IPS-15b (cell line): ENCODE measurements around the gene MLLT1.

Experiments
- H3K27me3 ChIP-seq: one replicate; pipeline ENCODE4 v1.6.1; 2013; ENCODE audit warnings: low read length; ENCODE audit not compliant: control insufficient read depth, insufficient read depth
- H3K36me3 ChIP-seq: one replicate; pipeline ENCODE4 v1.6.1; 2013; ENCODE audit warnings: low read length; ENCODE audit not compliant: control insufficient read depth, insufficient read depth
- H3K4me1 ChIP-seq: one replicate; pipeline ENCODE4 v1.6.1; 2013; ENCODE audit warnings: mild to moderate bottlenecking, low read length; ENCODE audit not compliant: control insufficient read depth, insufficient read depth
- H3K4me3 ChIP-seq: one replicate; pipeline ENCODE4 v1.5.1; 2013; ENCODE audit warnings: low read depth, low read length
- H3K9ac ChIP-seq: one replicate; pipeline ENCODE4 v1.6.1; 2013; ENCODE audit warnings: low read depth, mild to moderate bottlenecking, low read length
- H3K9me3 ChIP-seq: one replicate; pipeline ENCODE4 v1.6.1; 2013; ENCODE audit warnings: mild to moderate bottlenecking, low read length; ENCODE audit not compliant: control insufficient read depth, insufficient read depth

MLLT1 gene

DNA sequence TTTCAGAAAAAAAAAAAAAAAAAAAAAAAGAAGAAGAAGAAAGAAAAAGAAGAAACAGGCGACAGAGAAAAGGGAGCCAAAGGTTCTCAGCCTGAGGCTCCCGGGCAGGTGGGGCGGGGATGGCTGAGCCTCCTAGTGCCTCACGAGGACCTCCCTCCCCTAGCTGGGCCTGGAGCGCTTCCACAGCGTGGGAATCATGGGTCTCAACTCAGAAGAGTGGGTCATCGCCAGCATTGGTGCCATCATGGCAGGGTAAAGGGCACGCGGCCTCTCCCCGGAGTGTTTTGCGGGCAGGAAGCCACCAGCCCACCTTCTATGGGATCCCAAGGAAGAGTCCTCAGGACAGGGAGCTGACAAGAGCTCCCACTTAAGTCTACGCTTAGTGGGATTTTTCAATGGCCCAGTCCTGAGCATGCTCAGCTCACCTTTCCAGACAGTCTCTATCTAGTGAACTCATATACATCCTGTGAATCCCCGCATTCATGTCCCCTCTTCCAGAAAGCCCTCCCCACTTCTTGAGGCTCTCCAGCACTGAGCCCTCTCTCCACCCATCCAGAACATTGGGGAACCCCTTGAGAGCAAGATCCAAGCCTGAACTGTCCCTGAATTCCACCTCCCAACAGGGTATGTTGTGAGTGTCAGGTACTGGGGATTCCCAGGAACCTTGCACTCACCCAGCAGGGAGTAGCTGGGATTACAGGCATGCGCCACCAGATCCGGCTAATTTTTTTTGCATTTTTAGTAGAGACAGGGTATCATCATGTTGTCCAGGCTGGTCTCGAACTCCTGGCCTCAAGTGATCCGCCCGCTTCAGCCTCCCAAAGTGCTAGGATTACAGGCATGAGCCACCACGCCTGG lies 74.7 kb downstream of the MLLT1 start:
- Histone ChIP-seq H3K4me3 (no peak overlapping the region), H3K9ac (no peak overlapping the region), H3K9me3 (no peaks in the 10 kb centered on the region), H3K27me3 (no peaks in the 10 kb centered on the region), H3K4me1 (no peaks in the 10 kb centered on the region), H3K36me3 (no peaks in the 10 kb centered on the region)

DNA sequence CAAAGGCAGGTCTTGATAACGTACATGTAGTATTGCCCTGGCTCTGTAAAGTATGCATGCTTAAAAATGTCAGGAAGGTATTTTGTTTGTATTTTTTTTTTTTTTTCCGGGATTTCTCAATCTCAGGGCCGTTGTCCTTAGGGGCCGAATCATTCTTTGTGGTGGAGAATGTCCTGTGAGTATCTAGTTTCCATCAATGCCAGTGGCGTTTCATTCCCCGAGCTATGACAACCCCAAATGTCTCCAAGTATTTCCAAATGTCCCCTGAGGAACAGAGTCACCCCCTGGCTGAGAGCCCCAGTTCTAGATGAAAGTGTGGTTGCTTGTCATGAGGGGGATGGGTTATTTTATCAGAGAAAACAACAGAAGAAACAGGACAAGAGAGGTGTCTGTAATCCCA lies 75.6 kb downstream of the MLLT1 start:
- Histone ChIP-seq H3K9ac (no peak overlapping the region), H3K4me1 (no peaks in the 10 kb centered on the region), H3K27me3 (no peaks in the 10 kb centered on the region), H3K4me3 (no peak overlapping the region), H3K9me3 (no peaks in the 10 kb centered on the region), H3K36me3 (no peaks in the 10 kb centered on the region)

DNA sequence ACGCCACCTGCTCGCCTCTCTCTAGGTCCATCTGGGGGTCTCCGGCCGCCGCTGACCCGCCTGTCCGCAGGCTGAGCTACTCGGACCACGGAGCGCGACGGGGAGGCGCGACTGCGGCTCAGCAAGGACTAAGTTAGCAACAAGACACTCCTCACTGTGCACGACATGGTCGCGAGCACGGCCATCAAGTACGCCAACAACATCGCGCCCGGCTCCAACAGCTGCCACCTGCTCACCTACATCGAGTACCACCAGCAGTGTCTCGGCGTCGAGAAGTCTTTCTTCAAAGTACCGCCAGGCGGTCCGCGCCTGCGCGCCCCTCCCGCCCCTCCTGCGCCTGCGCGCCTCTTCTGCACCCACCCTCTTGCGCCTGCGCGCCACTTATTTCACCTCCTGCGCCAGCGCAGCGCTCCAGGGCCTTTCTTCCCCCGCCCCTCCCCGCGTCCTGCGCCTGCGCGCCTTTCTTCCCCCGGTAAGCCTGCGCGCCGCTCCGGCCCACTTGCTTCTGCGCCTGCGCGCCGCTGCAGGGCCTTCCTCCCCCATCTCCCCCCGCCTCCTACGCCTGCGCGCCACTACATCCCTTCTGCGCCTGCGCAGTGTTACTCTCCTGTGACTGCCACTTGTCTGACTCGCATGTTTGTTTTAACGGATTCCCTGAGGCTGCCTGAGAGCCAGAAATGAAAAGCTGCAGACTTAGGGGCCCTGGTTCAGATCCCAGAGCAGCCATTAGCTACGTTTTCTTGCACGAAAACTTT lies 80.4 kb downstream of the MLLT1 start:
- peaks cover 2% of the 10 kb centered on the region for H3K36me3 ChIP-seq
- H3K9me3 ChIP-seq: no peaks in the 10 kb centered on the region
- H3K4me3 ChIP-seq: peak overlapping the region; percentile 85
- peak overlapping the region; percentile 54 for H3K9ac ChIP-seq
- H3K27me3 ChIP-seq: no peaks in the 10 kb centered on the region
- peaks cover 2% of the 10 kb centered on the region for H3K4me1 ChIP-seq

DNA sequence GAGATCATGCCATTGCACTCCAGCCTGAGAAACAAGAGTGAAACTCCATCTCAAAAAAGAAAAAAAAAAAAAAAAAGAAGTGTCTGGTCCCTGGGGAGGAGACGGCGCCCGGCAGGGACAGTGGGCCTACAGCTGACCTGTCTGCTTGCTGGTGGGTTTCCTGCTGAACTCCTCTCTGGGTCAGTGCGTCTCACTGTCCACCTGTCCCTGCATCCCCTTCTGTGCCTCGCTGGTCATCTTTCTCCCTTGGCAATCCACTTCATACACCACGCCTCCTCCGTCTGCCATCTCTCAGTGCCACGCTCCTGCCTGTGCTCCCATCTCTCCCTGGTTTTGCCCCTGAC lies 80.9 kb downstream of the MLLT1 start:
- H3K4me3 ChIP-seq: peak overlapping the region; percentile 85
- peaks cover 2% of the 10 kb centered on the region for H3K4me1 ChIP-seq
- peaks cover 2% of the 10 kb centered on the region for H3K36me3 ChIP-seq
- no peaks in the 10 kb centered on the region for H3K27me3 ChIP-seq
- peak overlapping the region; percentile 54 for H3K9ac ChIP-seq
- H3K9me3 ChIP-seq: no peaks in the 10 kb centered on the region

DNA sequence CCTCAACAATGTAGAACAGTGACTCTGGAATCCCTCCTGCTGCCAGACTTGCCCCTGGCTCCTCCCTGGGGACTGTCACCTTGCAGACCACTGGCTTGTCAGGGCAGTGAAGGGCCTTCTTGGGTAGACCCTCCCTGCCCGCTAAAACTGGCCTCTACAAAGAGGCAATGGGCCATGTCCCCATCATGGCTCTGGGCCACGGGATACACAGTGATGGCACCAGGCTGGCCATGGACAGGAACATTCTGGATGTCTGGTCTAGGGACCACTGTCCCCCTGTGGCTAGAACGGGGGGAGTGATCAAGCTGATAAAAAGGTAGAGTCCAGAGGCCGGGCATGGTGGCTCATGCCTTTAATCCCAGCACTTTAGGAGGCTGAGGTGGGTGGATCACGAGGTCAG lies 83.4 kb downstream of the MLLT1 start:
- Histone ChIP-seq H3K9ac (no peak overlapping the region), H3K27me3 (no peaks in the 10 kb centered on the region), H3K36me3 (peaks cover 2% of the 10 kb centered on the region), H3K4me1 (peaks cover 2% of the 10 kb centered on the region), H3K9me3 (peaks cover 6% of the 10 kb centered on the region), H3K4me3 (no peak overlapping the region)

DNA sequence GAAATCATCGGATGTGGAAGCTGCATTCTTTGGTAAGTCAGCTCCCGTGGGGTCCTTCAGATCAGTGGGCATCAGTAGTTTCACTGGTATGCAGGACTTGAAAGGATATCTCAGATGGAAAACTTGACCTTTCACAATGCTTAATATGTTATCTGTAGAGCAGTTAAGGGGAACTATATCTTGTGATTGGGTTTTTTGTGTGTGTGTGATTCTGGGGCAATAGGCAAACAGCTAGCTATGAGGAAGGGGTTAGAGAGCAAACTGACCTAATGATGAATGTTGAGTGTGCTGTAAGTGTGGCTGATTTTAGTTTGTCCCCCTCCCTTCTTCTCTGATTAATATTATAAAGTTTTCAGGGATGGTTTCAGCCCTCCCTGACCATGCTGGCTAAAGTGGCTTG lies 91.0 kb downstream of the MLLT1 start:
- no peaks in the 10 kb centered on the region for H3K27me3 ChIP-seq

DNA sequence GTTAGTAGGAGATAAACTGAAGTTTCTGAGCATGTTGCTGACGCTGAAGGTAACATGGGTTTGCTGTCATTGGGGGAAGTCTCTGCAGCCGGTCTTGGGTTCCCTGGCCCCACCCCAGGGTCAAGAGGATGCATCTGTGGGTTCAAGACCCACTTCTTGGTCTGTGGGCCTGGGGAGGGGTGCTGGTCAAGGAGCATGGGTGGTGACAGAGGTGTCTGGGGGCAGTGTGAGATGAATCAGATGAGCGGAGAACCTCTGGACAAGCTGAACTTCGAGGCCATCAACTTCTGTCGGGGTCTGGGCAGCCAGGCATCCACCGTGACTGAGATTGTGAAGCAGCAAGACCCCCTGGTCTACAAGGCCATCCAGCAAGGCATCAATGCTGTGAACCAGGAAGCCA lies 92.4 kb downstream of the MLLT1 start:
- Histone ChIP-seq H3K4me3 (no peak overlapping the region), H3K9ac (no peak overlapping the region), H3K4me1 (no peaks in the 10 kb centered on the region), H3K9me3 (peaks cover 15% of the 10 kb centered on the region), H3K27me3 (no peaks in the 10 kb centered on the region), H3K36me3 (no peaks in the 10 kb centered on the region)

More for the DNA sequence above, 91.0 kb downstream of the MLLT1 start:
- H3K9ac ChIP-seq: no peak overlapping the region
- no peaks in the 10 kb centered on the region for H3K4me1 ChIP-seq
- H3K4me3 ChIP-seq: no peak overlapping the region
- H3K9me3 ChIP-seq: peaks cover 18% of the 10 kb centered on the region
- no peaks in the 10 kb centered on the region for H3K36me3 ChIP-seq

DNA sequence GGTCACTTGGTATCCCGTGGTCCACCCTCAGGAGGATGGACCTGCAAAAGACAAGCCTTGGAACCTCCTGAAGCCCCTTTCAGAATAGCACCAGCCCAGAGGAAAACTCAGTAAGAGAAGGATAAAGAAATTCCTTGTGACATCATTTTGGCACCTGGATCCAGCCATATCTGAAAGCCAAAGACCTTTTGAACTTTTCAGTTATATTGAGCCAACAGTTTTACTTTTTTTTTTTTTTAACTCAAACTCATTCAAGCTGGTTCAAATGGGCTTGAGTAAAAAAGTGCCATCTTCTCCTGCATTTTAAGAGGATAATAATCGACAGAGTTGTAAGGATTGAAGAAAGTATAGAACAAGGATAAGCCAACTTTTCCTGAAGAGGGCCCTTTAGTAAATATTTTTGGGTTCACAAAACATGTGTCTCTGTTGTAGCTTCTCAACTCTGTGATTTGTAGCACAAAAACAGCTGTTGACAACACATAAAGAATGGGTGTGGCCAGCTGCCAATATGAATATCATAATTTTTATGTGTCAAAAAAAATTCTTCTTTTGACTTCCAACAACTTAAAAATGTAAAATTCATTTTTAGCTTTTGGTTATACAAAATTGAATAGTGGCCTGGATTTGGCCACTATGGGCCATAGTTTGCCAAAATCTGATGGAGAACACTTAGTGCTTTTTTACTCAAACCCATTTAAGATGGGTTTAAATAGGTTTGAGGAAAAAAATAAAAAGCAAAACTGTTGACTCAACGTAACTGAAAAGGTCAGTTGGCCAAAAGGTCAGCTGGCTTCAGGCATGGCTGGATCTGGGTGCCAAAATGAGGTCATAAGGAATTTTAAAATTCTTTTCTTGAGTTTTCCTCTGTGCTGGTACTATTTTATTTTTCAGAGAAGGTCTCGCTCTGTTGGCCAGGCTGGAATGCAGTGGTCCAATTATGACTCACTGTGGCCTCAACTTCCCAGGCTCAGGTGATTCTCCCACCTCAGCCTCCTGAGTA lies 93.6 kb downstream of the MLLT1 start:
- H3K27me3 ChIP-seq: no peaks in the 10 kb centered on the region
- H3K4me1 ChIP-seq: no peaks in the 10 kb centered on the region
- no peak overlapping the region for H3K9ac ChIP-seq
- H3K4me3 ChIP-seq: no peak overlapping the region
- no peaks in the 10 kb centered on the region for H3K36me3 ChIP-seq
- peaks cover 10% of the 10 kb centered on the region for H3K9me3 ChIP-seq

DNA sequence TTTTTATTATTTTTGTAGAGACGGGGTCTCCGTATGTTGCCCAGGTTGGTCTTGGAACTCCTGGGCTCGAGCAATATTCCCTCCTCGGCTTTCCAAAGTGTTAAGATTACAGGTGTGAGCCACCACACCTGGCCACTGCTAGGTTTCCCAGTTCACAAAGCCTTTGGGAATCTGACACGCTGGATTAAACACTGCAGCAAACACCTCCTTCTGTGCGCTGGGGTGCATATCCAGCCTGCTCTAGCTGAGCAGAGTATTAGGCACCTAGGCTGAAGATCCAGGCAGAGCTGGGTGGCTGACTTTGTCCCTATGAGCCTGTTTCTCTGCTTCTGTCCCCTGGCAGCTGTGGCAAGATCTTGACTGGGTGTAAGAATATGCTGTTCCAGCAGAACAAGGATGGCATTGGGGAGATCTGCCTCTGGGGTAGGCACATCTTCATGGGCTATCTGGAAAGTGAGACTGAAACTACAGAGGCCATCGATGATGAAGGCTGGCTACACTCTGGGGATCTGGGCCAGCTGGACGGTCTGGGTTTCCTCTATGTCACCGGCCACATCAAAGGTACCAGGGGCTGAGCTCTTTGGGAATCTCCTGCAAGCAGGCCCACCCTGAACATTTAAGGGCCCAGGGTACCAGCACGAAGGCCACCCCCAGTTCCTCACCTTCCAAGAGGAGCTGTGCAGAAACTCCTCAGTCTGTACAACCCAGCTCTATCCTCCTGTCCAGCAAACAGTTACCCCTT lies 94.5 kb downstream of the MLLT1 start:
- Histone ChIP-seq H3K4me3 (no peak overlapping the region), H3K4me1 (no peaks in the 10 kb centered on the region), H3K27me3 (no peaks in the 10 kb centered on the region), H3K9me3 (peaks cover 10% of the 10 kb centered on the region), H3K9ac (no peak overlapping the region), H3K36me3 (no peaks in the 10 kb centered on the region)

DNA sequence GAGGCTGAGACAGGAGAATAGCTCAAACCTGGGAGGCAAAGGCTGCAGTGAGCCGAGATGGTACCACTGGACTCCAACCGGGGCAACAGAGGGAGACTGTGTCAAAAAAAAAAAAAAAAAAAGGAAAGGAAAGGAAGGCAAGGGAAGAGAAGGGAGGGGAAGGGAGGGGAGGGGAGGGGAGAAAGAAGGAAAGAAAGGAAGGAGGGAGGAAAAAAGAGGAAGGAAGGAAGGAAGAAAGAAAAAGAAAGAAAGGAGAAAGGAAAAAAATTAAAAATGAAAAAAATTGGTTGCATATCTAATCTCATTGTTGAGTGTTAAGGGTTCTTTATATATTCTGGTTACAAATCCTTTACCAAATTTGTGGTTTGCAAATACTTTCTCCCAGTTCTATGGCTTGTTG lies 98.7 kb downstream of the MLLT1 start:
- Histone ChIP-seq H3K9ac (no peak overlapping the region), H3K27me3 (peaks cover 2% of the 10 kb centered on the region), H3K9me3 (no peaks in the 10 kb centered on the region), H3K4me3 (no peak overlapping the region), H3K36me3 (no peaks in the 10 kb centered on the region), H3K4me1 (no peaks in the 10 kb centered on the region)

DNA sequence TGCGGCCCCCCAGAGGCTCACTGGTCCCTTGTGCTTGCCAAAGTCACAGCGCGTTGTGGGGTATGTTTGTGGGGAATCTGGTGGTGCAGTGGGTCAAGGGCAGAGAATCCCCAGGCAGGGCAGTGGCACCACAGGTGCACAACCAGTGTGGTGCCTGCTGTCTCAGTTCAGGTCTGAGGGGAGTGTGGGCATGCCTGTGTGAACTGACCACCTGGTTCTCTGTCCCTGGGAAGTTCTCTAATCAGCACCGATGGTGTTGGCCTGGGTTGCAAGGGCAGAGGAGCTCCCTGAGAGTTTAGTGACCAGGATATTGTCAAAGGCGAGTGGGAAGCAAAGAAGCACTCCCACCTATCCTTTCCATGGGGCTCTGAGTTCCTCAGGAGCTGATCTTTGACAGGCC lies 106.6 kb downstream of the MLLT1 start:
- Histone ChIP-seq H3K4me1 (no peaks in the 10 kb centered on the region), H3K4me3 (no peak overlapping the region), H3K9me3 (no peaks in the 10 kb centered on the region), H3K27me3 (peaks cover 2% of the 10 kb centered on the region), H3K36me3 (no peaks in the 10 kb centered on the region), H3K9ac (no peak overlapping the region)
